GM19438 (cell line): Measurements from ENCODE around the gene RSPH1.
"Not testable (repeated sequence)": the region's sequence is repeated elsewhere in the genome, so short reads cannot be mapped to it uniquely, and the experiment has no call there.

Source experiments
- ATAC-seq: cut with Tn5 transposase; IDR thresholded peaks from one replicate; pipeline ENCODE4 v1.9.1; 2021; ENCODE audit warnings: low read depth; ENCODE audit not compliant: unreplicated experiment

RSPH1 gene

GRCh38 chr21:42489991-42490390, 6.0 kb downstream of the RSPH1 start:
- no peak for ATAC-seq

DNA sequence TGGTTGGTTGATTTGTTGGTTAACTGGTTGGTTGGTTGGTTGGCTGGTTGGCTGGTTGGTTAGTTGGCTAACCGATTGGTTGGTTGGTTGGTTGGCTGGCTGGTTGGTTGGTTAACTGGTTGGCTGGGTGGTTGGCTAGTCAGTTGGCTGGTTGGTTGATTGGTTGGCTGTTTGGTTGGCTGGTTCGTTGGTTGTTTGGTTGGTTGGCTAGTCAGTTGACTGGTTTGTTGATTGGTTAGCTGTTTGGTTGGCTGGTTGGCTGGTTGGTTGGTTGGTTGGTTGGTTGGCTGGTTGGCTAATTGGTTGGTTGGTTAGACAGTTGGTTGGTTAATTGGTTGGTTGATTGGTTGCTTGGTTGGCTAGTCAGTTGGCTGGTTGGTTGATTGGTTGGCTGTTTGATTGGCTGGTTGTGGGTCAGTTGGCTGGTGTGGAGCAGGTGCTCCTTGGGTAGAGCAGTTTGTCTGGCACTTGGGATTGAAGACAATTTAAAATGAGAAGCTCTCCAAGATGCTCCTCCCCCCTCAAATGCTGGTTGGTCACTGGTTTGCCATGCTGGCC, 6.9 kb downstream of the RSPH1 start:
- ATAC-seq: no peak

DNA sequence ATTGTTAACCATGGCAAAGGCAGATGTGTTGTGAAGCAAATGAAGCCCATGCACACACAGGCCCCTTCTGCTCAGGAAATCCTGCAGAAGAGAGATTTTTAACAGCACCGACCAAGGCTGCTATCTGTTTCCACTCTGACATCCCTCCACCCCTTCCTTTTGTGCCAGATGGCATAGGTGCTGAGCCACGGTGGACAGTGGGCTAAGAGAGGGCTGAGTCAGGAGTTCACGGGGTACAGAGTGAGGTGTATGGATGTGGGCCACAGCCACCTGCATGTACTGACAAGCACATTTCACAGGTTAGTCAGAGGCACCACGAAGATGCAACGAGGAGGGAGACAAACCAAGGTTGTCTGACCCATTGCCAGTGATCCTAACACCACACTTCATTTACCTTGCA, 9.5 kb downstream of the RSPH1 start:
- no peak for ATAC-seq

DNA sequence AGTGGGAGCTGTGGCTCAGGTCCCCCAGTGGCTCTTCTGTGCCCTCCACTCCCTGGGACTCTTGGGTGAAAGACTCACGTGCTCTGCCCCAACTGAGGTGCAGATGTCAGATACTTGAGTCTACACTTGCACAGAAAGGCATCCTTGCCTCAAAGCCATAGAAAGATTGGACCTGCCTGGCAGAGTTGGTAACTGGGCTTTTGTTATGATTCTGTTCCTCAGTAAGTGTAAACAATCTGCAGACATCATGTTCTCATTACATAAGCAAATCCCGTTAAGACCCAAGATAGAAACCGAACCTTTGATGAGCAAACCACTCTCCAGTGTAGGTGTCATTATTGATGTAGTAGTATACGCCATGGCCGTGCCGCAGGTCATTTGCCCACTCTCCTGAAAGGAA, 10.0 kb downstream of the RSPH1 start:
- no peak for ATAC-seq

DNA sequence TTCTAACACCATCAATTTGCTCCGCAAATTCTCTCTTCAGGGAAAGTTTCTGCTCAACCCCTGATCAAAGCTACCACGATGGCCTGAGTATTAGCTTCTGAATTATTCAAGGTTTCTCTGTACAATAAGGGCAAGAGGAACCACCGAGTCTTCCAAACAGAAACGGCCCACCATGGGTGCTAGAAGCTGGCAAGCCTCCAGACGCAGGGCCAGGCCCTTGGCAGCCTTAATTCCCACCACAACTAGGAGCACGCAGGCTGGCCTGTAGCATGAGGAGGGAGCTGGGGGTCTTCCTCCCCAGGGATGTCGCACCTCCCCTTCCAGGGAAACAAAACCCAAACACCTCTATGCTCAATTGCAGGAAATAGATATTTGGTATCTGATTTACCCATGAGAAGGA, 11.1 kb downstream of the RSPH1 start:
- no peak for ATAC-seq

DNA sequence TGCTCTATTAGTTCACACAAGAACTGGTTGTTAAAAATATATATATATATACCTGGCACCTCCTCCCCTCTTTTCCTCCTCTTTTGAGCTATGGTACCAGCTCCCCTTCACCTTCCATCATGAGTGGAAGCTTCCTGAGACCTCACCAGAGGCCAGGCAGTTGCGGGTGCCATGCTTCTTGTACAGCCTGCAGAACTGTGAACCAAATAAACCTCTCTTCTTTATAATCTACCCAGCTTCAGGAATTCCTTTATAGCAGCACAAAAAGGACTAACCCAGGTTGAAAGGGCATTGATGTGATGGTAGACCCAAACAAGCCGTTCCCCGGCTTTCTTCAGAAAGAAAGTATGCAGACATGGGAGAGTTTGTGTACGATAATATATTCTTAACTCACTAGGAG, 14.9 kb downstream of the RSPH1 start:
- ATAC-seq: no peak

DNA sequence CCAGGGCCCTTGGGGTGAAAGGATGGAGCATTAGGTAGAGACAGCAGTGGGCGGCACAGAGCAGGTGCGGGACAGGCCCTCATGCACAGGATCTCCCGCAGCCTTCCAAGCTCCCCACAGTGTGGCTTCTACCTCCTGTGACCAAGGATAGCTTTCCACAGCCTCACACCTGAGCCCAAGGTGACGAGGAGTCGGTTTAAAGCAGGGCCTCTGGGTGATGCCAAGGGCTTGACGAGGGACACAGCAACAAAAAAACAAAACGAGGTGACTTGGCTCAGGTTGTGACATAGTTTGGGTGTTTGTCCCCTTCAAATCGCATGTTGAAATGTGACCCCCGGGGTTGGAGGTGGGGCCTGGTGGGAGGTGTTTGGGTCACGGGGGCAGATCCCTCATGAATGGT, 15.3 kb downstream of the RSPH1 start:
- no peak for ATAC-seq

- no peak for ATAC-seq
These were observed 16.4 kb downstream of the RSPH1 start for GRCh38 chr21:42479582-42479981.

GRCh38 chr21:42478504-42478903, 17.5 kb downstream of the RSPH1 start:
- ATAC-seq: no peak

DNA sequence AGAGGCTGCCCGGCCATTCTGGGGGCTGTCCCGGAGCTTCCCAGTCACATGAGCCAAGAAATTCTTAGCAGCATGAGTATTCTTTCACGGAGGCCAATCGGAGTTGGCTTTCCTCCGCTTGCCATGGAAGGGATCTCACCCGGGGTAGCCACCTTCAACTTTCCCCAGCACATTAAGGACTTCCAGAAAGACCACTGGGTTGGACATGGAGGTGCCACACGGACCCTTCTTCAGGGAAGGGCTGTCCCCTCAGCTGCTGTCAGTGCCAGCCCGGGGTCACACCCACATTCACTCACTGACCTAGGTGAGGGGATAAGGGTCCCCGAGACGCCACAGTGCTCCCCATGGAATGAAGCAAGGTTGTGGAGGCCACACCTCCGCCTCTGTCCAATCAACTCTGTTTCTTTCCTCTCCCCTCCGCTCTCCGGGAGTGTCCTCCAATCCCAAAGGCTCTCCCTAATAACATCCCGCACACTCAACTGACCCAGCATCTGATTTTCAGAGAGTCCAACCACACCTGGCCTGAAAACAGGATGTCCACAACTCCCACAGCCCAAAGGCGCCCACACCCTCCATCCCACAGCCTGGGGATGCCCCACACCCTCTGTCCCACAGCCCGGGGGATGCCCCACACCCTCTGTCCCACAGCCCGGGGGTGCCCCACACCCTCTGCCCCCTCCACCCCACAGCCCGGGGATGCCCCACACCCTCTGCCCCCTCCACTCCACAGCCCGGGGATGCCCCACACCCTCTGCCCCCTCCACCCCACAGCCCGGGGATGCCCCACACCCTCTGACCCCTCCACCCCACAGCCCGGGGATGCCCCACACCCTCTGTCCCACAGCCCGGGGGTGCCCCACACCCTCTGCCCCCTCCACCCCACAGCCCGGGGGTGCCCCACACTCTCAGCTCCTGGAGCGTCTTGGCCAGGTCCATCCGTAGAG, 19.4 kb downstream of the RSPH1 start:
- no peak for ATAC-seq

DNA sequence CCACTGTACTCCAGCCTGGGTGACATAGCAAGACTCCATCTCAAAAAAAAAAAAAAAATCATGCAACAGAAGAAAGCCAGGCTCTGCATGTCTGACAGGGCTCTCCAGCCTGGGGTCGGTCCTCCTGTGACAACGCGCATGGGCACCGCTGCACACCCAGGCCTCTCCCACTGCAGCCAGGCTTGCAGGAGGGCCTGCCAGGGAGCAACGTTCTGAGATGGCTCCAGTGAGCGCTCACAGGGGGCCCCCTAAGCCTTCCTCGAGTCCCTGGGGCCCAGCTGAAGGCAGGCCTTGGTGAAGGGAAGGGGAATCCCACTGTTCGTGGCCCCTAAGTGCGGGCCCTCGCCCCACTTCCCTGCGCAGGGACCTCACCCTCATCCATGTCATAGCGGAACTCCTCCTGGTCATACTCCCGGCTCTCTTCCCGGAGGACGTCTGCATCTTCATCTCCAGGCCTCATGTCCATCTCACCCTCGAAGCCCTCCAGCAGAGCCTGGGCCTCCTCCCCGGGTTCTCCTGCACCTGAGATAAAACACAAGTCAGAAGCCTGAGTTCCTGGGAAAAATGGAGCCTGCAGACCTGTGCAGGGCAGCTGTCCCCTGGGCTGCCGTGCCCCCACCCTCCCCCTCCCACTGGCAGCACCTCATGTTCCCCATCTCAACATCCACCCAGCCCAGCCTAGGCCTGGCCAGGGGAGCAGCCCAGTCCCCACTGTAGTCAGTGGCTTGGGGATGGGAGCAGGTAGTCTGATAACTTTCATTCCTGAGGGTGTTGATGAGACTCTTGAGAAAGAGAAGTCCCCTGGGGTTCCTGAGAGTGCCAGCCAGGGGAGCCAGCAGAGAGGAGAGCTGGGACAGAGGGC, 20.3 kb downstream of the RSPH1 start:
- ATAC-seq: no peak

DNA sequence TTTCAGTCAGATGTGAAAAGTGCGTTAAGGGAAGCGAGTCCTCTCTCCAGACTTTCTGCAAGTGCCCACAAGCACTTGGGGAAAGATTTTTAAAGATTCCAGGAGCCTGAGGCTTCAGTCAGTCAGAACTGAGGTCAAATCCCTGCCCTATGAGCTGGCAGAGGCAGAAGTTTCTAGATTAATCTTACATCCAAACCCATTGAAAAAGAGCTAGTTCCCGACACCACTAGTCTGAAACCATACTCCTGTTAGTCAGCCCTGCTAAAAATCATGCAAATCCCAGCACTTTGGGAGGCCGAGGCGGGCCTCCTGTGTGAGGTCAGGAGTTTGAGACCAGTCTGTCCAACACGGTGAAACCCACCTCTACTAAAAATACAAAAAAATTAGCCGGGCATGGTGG, 21.0 kb downstream of the RSPH1 start:
- ATAC-seq: no peak

DNA sequence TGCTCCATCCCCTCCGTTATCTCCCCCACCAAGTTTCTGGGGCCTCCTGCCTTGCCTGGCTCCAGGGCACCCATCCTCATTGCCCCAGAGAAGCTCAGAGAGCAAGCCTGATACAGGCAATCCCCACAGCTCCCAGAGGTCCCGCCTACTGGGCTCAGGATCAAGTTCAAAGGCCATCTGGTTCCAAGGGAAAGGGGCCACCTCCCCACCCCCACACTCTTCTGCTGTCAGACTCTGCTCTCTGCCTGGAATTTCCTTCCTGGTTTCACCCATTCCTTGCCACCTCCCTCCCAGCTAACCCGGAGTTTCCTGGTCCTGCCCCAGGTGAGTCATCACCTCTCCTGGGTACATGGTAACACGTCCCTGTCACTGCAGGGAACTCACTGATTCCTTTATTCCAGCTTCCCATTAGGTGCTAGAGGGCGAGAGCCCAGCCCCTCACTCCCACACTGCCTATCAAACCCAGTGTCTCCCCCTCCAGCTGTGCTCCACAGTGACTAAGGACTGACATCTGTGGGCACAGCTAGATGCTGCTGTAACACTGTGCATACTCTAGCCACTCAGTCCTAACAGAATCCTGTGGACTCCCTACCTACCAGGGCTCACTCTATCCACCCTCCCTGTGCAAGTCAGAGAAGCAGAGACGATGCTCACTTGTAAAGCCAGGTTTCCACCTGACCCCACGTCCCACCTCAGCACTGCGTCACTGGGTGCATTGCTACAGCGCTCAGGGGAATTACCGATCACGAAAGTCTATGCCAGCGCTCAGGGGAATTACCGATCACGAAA, 21.8 kb downstream of the RSPH1 start:
- no peak for ATAC-seq

DNA sequence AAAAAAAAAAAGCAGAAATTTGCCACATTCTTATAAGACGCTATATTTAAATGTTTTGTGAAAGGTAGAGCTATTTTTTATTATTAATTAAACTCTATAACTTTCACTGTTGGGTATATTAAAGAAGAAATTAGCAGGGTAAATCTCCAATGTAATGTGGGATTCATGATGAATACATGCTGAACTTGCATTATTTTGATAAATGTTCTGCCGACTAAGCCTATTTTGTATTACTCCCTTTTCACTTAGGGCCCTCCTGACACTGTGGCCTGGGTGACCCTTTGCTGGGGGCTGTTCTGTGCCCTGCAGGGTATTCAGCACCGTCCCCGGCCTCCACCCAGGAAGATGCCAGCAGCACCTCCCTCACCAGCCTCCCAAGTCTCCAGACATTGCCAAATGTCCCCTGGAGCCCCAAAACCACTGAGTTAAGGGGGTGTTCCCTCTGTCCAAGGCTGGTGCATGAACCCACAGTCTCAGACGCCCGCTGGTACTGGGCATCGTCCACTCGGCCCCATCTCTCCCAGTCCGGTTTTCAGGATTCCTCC, 22.5 kb downstream of the RSPH1 start:
- no peak for ATAC-seq

DNA sequence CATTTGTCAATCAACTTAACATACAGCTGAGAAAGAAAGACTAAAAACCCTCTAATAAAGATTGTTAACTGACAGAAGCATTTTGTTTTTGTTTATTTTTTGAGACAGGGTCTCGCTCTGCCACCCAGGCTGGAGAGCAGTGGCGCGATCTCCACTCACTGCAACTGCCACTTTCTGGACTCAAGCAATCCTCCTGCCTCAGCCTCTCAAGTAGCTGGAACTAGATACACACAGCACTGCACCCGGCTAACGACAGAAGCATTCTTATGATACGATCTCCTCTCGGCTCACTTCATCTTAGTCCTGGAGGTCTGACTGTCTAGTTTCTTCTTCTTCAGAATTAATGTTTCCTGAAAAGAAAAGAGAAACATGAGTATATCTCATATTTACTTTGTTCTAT, 23.5 kb downstream of the RSPH1 start:
- no peak for ATAC-seq

GRCh38 chr21:42471716-42472330, 24.2 kb downstream of the RSPH1 start:
- no peak for ATAC-seq

GRCh38 chr21:42471206-42471605, 24.8 kb downstream of the RSPH1 start:
- no peak for ATAC-seq

GRCh38 chr21:42469726-42470125, 26.3 kb downstream of the RSPH1 start:
- not testable (repeated sequence) for ATAC-seq

GRCh38 chr21:42469272-42469671, 26.8 kb downstream of the RSPH1 start:
- ATAC-seq: no peak
